Central memory CD8-positive, alpha-beta T cell (primary cell): ENCODE data around the gene WDR62.
A peak's percentile ranks its signal among the peaks of the same experiment; 100 is the strongest.
"Not testable (repeated sequence)": the region's sequence is repeated elsewhere in the genome, so short reads cannot be mapped to it uniquely, and the experiment has no call there.

Source experiments
- ATAC-seq: fragments of 150-1000 bp; cut with Tn5 transposase; replicated peaks from 2 replicates; pipeline ENCODE4 v1.10.0; 2022; ENCODE audit warnings: mild to moderate bottlenecking, moderate FRiP score, moderate number of reproducible peaks; ENCODE audit not compliant: poor library complexity, severe bottlenecking; ENCODE audit errors: extremely low read depth
- DNase-seq, 2 donors: peaks; one replicate each; pipeline ENCODE4 v3.0.0; 2021; ENCODE audit warnings: low spot score in 2 of 2
- H3K27ac Mint-ChIP-seq: one replicate; pipeline ENCODE4 v1.8.0; 2022; ENCODE audit warnings: low read depth, mild to moderate bottlenecking, moderate library complexity, mixed read lengths
- H3K27me3 Mint-ChIP-seq: one replicate; pipeline ENCODE4 v1.8.0; 2022; ENCODE audit warnings: mixed read lengths
- H3K36me3 Mint-ChIP-seq: one replicate; pipeline ENCODE4 v1.8.0; 2022; ENCODE audit warnings: mild to moderate bottlenecking, moderate library complexity, mixed read lengths; ENCODE audit not compliant: insufficient read depth
- H3K4me1 Mint-ChIP-seq: one replicate; pipeline ENCODE4 v1.8.0; 2022; ENCODE audit warnings: mixed read lengths
- H3K4me3 Mint-ChIP-seq: one replicate; pipeline ENCODE4 v1.8.0; 2022; ENCODE audit warnings: mild to moderate bottlenecking, moderate library complexity, mixed read lengths
- H3K9me3 Mint-ChIP-seq: one replicate; pipeline ENCODE4 v1.8.0; 2022; ENCODE audit warnings: mixed read lengths

Gene WDR62

GRCh38 chr19:36026091-36026876, 28.4 kb upstream of the WDR62 start:
- Mint-ChIP-seq H3K4me1 (peaks cover 2% of the 10 kb centered on the region), H3K27me3 (no peaks in the 10 kb centered on the region), H3K27ac (no peak overlapping the region), H3K4me3 (no peak overlapping the region), H3K9me3 (no peaks in the 10 kb centered on the region), H3K36me3 (no peaks in the 10 kb centered on the region)
- no peak for DNase-seq
- ATAC-seq, result no peak

DNA sequence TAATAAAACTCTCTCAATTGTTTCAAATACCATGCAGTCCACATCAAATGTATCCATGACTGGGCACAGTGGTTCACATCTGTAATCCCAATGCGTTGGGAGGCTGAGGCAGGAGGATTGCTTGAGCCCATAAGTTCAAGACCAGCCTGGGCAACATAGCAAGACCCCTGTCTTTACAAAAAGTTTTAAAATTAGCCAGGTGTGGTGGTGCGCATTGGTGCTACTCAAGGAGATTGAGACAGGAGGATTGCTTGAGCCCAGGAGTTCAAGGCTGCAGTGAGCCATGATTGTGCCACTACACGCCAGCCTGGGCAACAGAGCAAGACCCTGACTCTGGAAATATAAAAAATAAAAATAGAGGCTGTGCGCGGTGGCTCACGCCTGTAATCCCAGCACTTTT, 27.0 kb upstream of the WDR62 start:
- Mint-ChIP-seq H3K27ac (no peak overlapping the region), H3K36me3 (no peaks in the 10 kb centered on the region), H3K9me3 (no peaks in the 10 kb centered on the region), H3K4me3 (no peak overlapping the region), H3K27me3 (no peaks in the 10 kb centered on the region), H3K4me1 (peaks cover 4% of the 10 kb centered on the region)
- no peak for ATAC-seq
- no peak for DNase-seq

GRCh38 chr19:36028313-36029041, 26.2 kb upstream of the WDR62 start:
- Mint-ChIP-seq H3K27me3 (no peaks in the 10 kb centered on the region), H3K9me3 (no peaks in the 10 kb centered on the region), H3K4me1 (peaks cover 4% of the 10 kb centered on the region), H3K4me3 (no peak overlapping the region), H3K27ac (no peak overlapping the region), H3K36me3 (peaks cover 1% of the 10 kb centered on the region)
- no peak for ATAC-seq
- DNase-seq, result no peak

DNA sequence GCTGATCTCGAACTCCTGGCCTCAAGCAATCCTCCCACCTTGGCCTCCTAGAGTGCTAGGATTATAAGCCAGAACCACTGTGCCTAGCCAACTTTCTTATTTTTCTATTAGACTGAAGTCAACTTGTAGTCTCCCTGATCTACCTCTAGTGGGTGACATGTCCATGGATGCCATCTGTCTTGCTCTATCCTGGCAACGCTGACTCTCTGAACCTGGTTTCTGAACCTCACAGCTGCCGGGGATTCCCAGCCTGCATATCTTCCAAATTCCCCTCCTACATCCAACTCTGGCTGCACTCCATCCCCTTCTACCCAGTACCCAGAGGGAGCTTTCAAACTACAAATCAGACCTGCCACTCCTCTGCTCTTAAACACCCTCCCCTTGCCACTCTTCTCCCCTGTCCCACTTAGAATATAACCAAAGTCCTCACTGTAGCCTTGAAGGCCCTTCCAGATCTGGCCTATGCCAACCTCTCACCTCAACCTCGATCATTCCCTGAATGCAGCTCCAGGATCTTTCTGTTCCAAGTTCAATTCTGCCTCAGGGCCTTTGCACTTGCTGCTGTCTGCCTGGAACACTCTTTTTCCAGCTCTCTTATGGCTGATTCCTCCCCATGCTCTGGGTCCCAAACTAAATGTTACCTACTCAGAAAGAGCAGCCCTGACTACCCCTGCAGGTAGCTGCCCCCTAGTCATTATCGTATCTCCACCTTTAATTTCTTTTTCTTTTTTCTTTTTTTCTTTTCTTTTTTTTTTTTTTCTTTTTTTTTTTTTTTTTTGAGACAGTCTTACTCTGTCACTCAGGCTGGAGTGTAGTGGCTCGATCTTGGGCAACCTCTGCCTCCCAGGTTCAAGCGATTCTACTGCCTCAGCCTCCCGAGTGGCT, 24.2 kb upstream of the WDR62 start:
- peaks cover 14% of the 10 kb centered on the region for H3K4me1 Mint-ChIP-seq
- no peaks in the 10 kb centered on the region for H3K27me3 Mint-ChIP-seq
- DNase-seq (no peak), ATAC-seq (no peak)
- H3K9me3 Mint-ChIP-seq, result no peaks in the 10 kb centered on the region
- H3K4me3 Mint-ChIP-seq, result no peak overlapping the region
- peaks cover 1% of the 10 kb centered on the region for H3K36me3 Mint-ChIP-seq
- H3K27ac Mint-ChIP-seq, result no peak overlapping the region

DNA sequence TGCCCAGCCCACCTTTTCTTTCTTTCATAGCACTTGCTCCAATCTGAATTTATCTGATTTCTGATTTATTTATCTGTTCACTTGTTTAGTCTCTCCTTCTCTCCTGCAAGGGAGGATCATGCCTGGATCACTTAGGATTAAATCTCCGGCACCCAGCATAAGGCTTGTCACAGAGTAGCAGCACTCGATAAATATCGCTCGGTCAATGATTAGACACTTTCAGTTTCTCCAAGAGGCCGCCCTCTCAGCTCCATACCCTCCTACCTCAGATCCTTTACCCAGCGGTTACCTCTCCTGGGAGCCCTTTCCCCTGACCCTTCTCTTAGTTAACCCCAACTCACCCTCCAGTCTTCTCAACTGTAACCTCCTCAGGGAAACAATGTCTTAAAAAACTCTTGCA, 23.4 kb upstream of the WDR62 start:
- H3K36me3 Mint-ChIP-seq, result peaks cover 1% of the 10 kb centered on the region
- no peaks in the 10 kb centered on the region for H3K9me3 Mint-ChIP-seq
- DNase-seq, result no peak
- no peak for ATAC-seq
- H3K4me3 Mint-ChIP-seq, result no peak overlapping the region
- H3K27me3 Mint-ChIP-seq, result no peaks in the 10 kb centered on the region
- H3K4me1 Mint-ChIP-seq, result peaks cover 20% of the 10 kb centered on the region
- H3K27ac Mint-ChIP-seq, result no peak overlapping the region

- Mint-ChIP-seq H3K4me3 (peak within 1 kb of the TSS; percentile 5), H3K27ac (peak within 1 kb of the TSS; percentile 72)
- ATAC-seq, result no peak
These were observed 22.2 kb upstream of the WDR62 start, which contains the start of gene CLIP3 for GRCh38 chr19:36032251-36033104. Gene CLIP3, minus strand, starts transcription at chr19:36032873. Its CDS starts 516 bp downstream, at chr19:36032357.

DNA sequence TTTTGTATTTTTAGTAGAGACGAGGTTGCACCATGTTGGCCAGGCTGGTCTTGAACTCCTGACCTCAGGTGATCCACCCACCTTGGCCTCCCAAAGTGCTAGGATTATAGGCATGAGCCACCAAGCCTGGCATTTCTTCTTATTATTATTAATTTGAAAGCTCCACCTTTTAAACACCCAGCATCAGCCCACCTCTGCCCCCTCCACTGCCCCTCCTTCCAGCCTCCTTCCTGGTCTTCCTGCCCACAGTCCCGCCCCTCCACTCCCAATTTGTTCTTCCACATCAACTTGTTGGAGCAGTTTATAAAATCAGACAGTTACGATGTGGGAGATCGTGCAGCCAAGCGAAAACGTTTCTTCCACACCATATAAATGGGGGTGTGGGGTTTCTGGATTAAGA, 14.2 kb upstream of the WDR62 start:
- H3K27me3 Mint-ChIP-seq, result no peaks in the 10 kb centered on the region
- H3K36me3 Mint-ChIP-seq, result peaks cover 4% of the 10 kb centered on the region
- no peak for DNase-seq
- no peak for ATAC-seq
- H3K27ac Mint-ChIP-seq, result no peak overlapping the region
- no peaks in the 10 kb centered on the region for H3K9me3 Mint-ChIP-seq
- H3K4me3 Mint-ChIP-seq, result no peak overlapping the region
- peaks cover 15% of the 10 kb centered on the region for H3K4me1 Mint-ChIP-seq

More at GRCh38 chr19:36032251-36033104, 22.2 kb upstream of the WDR62 start, which contains the start of gene CLIP3:
- H3K4me1 Mint-ChIP-seq, result peaks cover 29% of the 10 kb centered on the region
- H3K27me3 Mint-ChIP-seq, result no peaks in the 10 kb centered on the region
- no peak for DNase-seq
- no peaks in the 10 kb centered on the region for H3K9me3 Mint-ChIP-seq
- H3K36me3 Mint-ChIP-seq, result peaks cover 2% of the 10 kb centered on the region

DNA sequence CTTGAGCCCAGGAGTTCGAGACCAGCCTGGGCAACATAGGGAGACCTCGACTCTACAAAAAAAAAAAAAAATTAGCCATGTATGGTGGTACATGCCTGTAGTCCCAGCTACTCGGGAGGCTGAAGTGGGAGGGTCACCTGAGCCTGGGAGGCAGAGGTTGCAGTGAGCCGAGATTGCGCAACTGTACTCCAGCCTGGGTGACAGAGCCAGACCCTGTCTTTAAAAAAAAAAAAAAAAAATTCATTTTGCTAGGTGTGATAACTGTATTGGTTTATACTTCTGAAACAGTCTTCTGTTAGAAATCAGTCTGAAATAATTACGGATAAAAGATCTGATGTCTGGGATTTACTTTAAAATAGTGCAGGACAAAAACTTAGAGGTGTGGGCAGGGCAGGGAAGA, 13.6 kb upstream of the WDR62 start:
- not testable (repeated sequence) for H3K4me1 Mint-ChIP-seq, DNase-seq, ATAC-seq, H3K36me3 Mint-ChIP-seq, H3K27me3 Mint-ChIP-seq, H3K27ac Mint-ChIP-seq, H3K9me3 Mint-ChIP-seq, H3K4me3 Mint-ChIP-seq

- Mint-ChIP-seq H3K27me3 (no peaks in the 10 kb centered on the region), H3K4me3 (no peak overlapping the region), H3K36me3 (peaks cover 4% of the 10 kb centered on the region)
These were observed 12.9 kb upstream of the WDR62 start for GRCh38 chr19:36041831-36042230.

GRCh38 chr19:36043952-36044351, 10.7 kb upstream of the WDR62 start:
- Mint-ChIP-seq H3K4me1 (no peaks in the 10 kb centered on the region), H3K27me3 (no peaks in the 10 kb centered on the region), H3K27ac (no peak overlapping the region), H3K9me3 (no peaks in the 10 kb centered on the region), H3K4me3 (no peak overlapping the region), H3K36me3 (peaks cover 3% of the 10 kb centered on the region)
- ATAC-seq, result no peak
- no peak for DNase-seq

More at GRCh38 chr19:36041831-36042230, 12.9 kb upstream of the WDR62 start:
- no peak for ATAC-seq
- Mint-ChIP-seq H3K27ac (no peak overlapping the region), H3K9me3 (no peaks in the 10 kb centered on the region), H3K4me1 (peaks cover 7% of the 10 kb centered on the region)
- no peak for DNase-seq

- H3K27me3 Mint-ChIP-seq, result no peaks in the 10 kb centered on the region
- H3K27ac Mint-ChIP-seq, result no peak overlapping the region
- ATAC-seq (no peak), DNase-seq (no peak)
- no peaks in the 10 kb centered on the region for H3K9me3 Mint-ChIP-seq
- no peak overlapping the region for H3K4me3 Mint-ChIP-seq
- H3K36me3 Mint-ChIP-seq, result no peaks in the 10 kb centered on the region
- peaks cover 11% of the 10 kb centered on the region for H3K4me1 Mint-ChIP-seq
These were observed 8.2 kb upstream of the WDR62 start for GRCh38 chr19:36046443-36047050.
